Caco-2 (cell line): Measurements from ENCODE around the gene FASN. TPM values are rescaled to one million over a fixed set of nuclear protein-coding genes. Genes with fewer than 3 reads are reported as not detected.

Experiments
- BruUV-seq: library from RNA; stranded (reverse); fragments of 400-500 nt; replicated peaks from 2 replicates; lab custom pipeline; 2021; lab: Mats Ljungman, UMichigan
- CTCF ChIA-PET: fragments of 300-600 bp; sonication (Branson Sonifier 250); formaldehyde crosslinking; loops from one replicate; lab custom pipeline; 2022; ENCODE audit warnings: antibody characterized with exemption; lab: Charles Lee
- POLR2A ChIA-PET: fragments of 300-600 bp; sonication (Branson Sonifier 250); formaldehyde crosslinking; loops from one replicate; lab custom pipeline; 2022; ENCODE audit warnings: antibody characterized with exemption; lab: Charles Lee
- DNase-seq, 2 experiments: peaks; one replicate each; pipeline versions ENCODE4 v3.0.0 to v3.0.0-alpha.2; 2020 to 2022
- H3K27me3 ChIP-seq: replicated peaks from 2 replicates; pipeline ENCODE4 v1.6.0; 2011; ENCODE audit warnings: low read length; ENCODE audit not compliant: control insufficient read depth, insufficient read depth
- H3K36me3 ChIP-seq: 2 replicates; pipeline ENCODE4 v1.5.1; 2011; ENCODE audit warnings: low read length; ENCODE audit not compliant: control insufficient read depth, insufficient read depth
- H3K4me1 ChIP-seq: fragments of 250-450 bp; sonication (Bioruptor Pico); 2 replicates; pipeline ENCODE4 v1.5.1; 2020; ENCODE audit warnings: mild to moderate bottlenecking
- H3K4me3 ChIP-seq: 2 replicates; pipeline ENCODE4 v1.5.1; 2011; ENCODE audit warnings: low read depth, mild to moderate bottlenecking, control low read depth, low read length
- H3K9me3 ChIP-seq: fragments of 250-450 bp; sonication (Bioruptor Pico); 2 replicates; pipeline ENCODE4 v1.5.1; 2020; ENCODE audit warnings: mild to moderate bottlenecking, moderate library complexity
- H3K27ac Mint-ChIP-seq: one replicate; pipeline ENCODE4 v1.8.0; 2022; ENCODE audit warnings: mixed read lengths; ENCODE audit not compliant: unreplicated experiment
- H3K27me3 Mint-ChIP-seq: one replicate; pipeline ENCODE4 v1.8.0; 2022; ENCODE audit warnings: mixed read lengths; ENCODE audit not compliant: insufficient read depth, unreplicated experiment
- H3K36me3 Mint-ChIP-seq: one replicate; pipeline ENCODE4 v1.8.0; 2022; ENCODE audit warnings: mild to moderate bottlenecking, mixed read lengths; ENCODE audit not compliant: insufficient read depth, unreplicated experiment
- H3K4me1 Mint-ChIP-seq: one replicate; pipeline ENCODE4 v1.8.0; 2022; ENCODE audit warnings: low read depth, mixed read lengths; ENCODE audit not compliant: unreplicated experiment
- H3K4me3 Mint-ChIP-seq: one replicate; pipeline ENCODE4 v1.8.0; 2022; ENCODE audit warnings: mild to moderate bottlenecking, moderate library complexity, mixed read lengths; ENCODE audit not compliant: unreplicated experiment
- H3K9me3 Mint-ChIP-seq: one replicate; pipeline ENCODE4 v1.8.0; 2022; ENCODE audit warnings: mixed read lengths; ENCODE audit not compliant: unreplicated experiment
- CTCF ChIP-seq, 2 experiments: fragments of 200-600 bp in 1 of 2; IDR thresholded peaks; 1 replicate in 1 of 2; 2 replicates in 1 of 2; pipeline versions ENCODE4 v1.5.1 to v1.8.0; 2011 to 2022; ENCODE audit warnings: antibody characterized with exemption in 1 of 2, control low read depth in 1 of 2, inconsistent platforms in 1 of 2, low read depth in 1 of 2, low read length in 1 of 2, mild to moderate bottlenecking in 1 of 2, moderate library complexity in 1 of 2; ENCODE audit not compliant: insufficient read depth in 1 of 2, severe bottlenecking in 1 of 2, unreplicated experiment in 1 of 2
- intact Hi-C: fragments of 100-400 bp; cut with micrococcal nuclease; formaldehyde crosslinking; loops from one replicate; pipeline ENCODE4 v1.10.0; 2022; ENCODE audit not compliant: unreplicated experiment
- total RNA-seq: library from RNA; stranded (reverse); gene quantifications from 2 replicates; pipeline ENCODE4 v1.2.3, GENCODE V29; 2022

The FASN gene
- total RNA-seq, 1 experiment from 2014 or later, result 330 TPM

- H3K36me3 ChIP-seq, result peaks cover 20% of the 10 kb centered on the region
- no peaks in the 10 kb centered on the region for H3K4me1 Mint-ChIP-seq
- no peaks in the 10 kb centered on the region for H3K27me3 Mint-ChIP-seq
- ChIA-PET CTCF (no interaction called here), POLR2A (interaction anchor here (1.1 kb wide), 1 partner anchor 59 kb away, joined by 4 read pairs; no protein-coding TSS in a partner anchor)
- H3K27me3 ChIP-seq, result no peaks in the 10 kb centered on the region
- no peak for TF ChIP-seq CTCF (IDR thresholded peaks at IDR 0.05; ENCODE audit: insufficient read depth in 1 of 2, low read depth in 1 of 2, low read length in 1 of 2, severe bottlenecking in 1 of 2, unreplicated experiment in 1 of 2)
- H3K9me3 ChIP-seq, result no peaks in the 10 kb centered on the region
- no peak for DNase-seq
- peaks cover 77% of the 10 kb centered on the region for H3K36me3 Mint-ChIP-seq
- no peaks in the 10 kb centered on the region for H3K4me1 ChIP-seq
- no peak overlapping the region for H3K4me3 ChIP-seq
- intact Hi-C loops, result no loop called here
- H3K27ac Mint-ChIP-seq, result no peak overlapping the region
- BruUV-seq, result no TSS peak
- H3K4me3 Mint-ChIP-seq, result no peak overlapping the region
- no peaks in the 10 kb centered on the region for H3K9me3 Mint-ChIP-seq
Observed at GRCh38 chr17:82089723-82090548, 8.1 kb downstream of the FASN start.

GRCh38 chr17:82088838-82089722 lies 9.0 kb downstream of the FASN start:
- no peak overlapping the region for H3K4me3 ChIP-seq
- no peaks in the 10 kb centered on the region for H3K27me3 Mint-ChIP-seq
- no peak overlapping the region for H3K4me3 Mint-ChIP-seq
- CTCF ChIA-PET, result no interaction called here
- no peaks in the 10 kb centered on the region for H3K4me1 Mint-ChIP-seq
- no peak for TF ChIP-seq CTCF (IDR thresholded peaks at IDR 0.05; ENCODE audit: insufficient read depth in 1 of 2, low read depth in 1 of 2, low read length in 1 of 2, severe bottlenecking in 1 of 2, unreplicated experiment in 1 of 2)
- peaks cover 19% of the 10 kb centered on the region for H3K36me3 ChIP-seq
- H3K9me3 Mint-ChIP-seq, result no peaks in the 10 kb centered on the region
- intact Hi-C loops, result no loop called here
- H3K36me3 Mint-ChIP-seq, result peaks cover 77% of the 10 kb centered on the region
- no peaks in the 10 kb centered on the region for H3K27me3 ChIP-seq
- H3K9me3 ChIP-seq, result no peaks in the 10 kb centered on the region
- no peaks in the 10 kb centered on the region for H3K4me1 ChIP-seq
- POLR2A ChIA-PET, result interaction anchor here (1.1 kb wide), 1 partner anchor 59 kb away, joined by 4 read pairs; no protein-coding TSS in a partner anchor
- DNase-seq, result no peak
- TSS peak; percentile 7 for BruUV-seq
- no peak overlapping the region for H3K27ac Mint-ChIP-seq
